Measurements from ENCODE around the gene RNU2-63P. TPM values are rescaled to one million over a fixed set of nuclear protein-coding genes. Genes with fewer than 3 reads are reported as not detected.
A peak's percentile ranks its signal among the peaks of the same experiment; 100 is the strongest.

The RNU2-63P gene
- total and polyA plus RNA-seq, 2 of the 8 experiments (the other 6 are each of a cell fraction or from before 2014, with no cell fraction given): 6.6 TPM; not detected in 1

GRCh38 chr2:88024509-88024908, 8.2 kb upstream of the RNU2-63P start (continued):
- TF ChIP-seq POLR2AphosphoS5 (IDR thresholded peaks at IDR 0.05; ENCODE audit: low read depth, low read length): peak; percentile 36; the same call in 1 of the 2 replicates
- no peak for TF ChIP-seq CEBPB (IDR thresholded peaks at IDR 0.05; ENCODE audit: low read depth, low read length)
- TF ChIP-seq CHD7 (IDR thresholded peaks at IDR 0.05; ENCODE audit: insufficient replicate concordance, low read length): no peak
- TF ChIP-seq SIN3A (conservative IDR thresholded peaks at IDR 0.05 in 1 of 2, IDR thresholded peaks at IDR 0.05 in 1 of 2; ENCODE audit: low read depth in 1 of 2, low read length in 2 of 2): no peak
- TF ChIP-seq YY1 (IDR thresholded peaks at IDR 0.05; ENCODE audit: low read depth, low read length): peak; percentile 83
- no peak for TF ChIP-seq SIX5 (IDR thresholded peaks at IDR 0.05; ENCODE audit: low read depth, low read length)
- no peak for TF ChIP-seq SUZ12 (IDR thresholded peaks at IDR 0.05; ENCODE audit: low read length)
- peak; percentile 65; the same call in 1 of the 2 replicates for TF ChIP-seq SP1 (IDR thresholded peaks at IDR 0.05; ENCODE audit: low read depth, low read length)

Data from H1 (cell line).